Right atrium auricular region (tissue), 2 donors: Measurements from ENCODE around the gene TMEM178A. TPM values are rescaled to one million over a fixed set of nuclear protein-coding genes. Genes with fewer than 3 reads are reported as not detected.

Experiments used
- DNase-seq: peaks from one replicate; pipeline ENCODE4 v3.0.0-alpha.2; 2019; ENCODE audit warnings: low spot score
- H3K27ac ChIP-seq, 2 donors: fragments of 200-600 bp; sonication (generic); 1 replicate in 1 of 2; 2 replicates in 1 of 2; pipeline ENCODE4 v1.5.1; 2016 to 2019
- H3K27me3 ChIP-seq, 2 donors: fragments of 200-600 bp; sonication (generic); one replicate each; pipeline versions ENCODE4 v1.5.1 to v1.6.0; 2017 to 2019
- H3K36me3 ChIP-seq: fragments of 200-600 bp; sonication (generic); one replicate; pipeline ENCODE4 v1.5.1; 2016
- H3K4me1 ChIP-seq, 2 donors: fragments of 200-600 bp; sonication (generic); one replicate each; pipeline versions ENCODE4 v1.5.1 to v1.6.0; 2017 to 2019
- H3K4me3 ChIP-seq, 2 donors: fragments of 200-600 bp; sonication (generic); 1 replicate in 1 of 2; 2 replicates in 1 of 2; pipeline ENCODE4 v1.5.1; 2017 to 2019; ENCODE audit warnings: mild to moderate bottlenecking in 1 of 2, moderate library complexity in 1 of 2
- H3K9me3 ChIP-seq, 2 donors: fragments of 200-600 bp; sonication (generic); one replicate each; pipeline ENCODE4 v1.5.1; 2019
- total RNA-seq, 2 donors: library from RNA; depleted of rRNA; stranded (reverse); fragments of >200 nt; gene quantifications; one replicate each; pipeline ENCODE4 v1.1.0, GENCODE V29; 2016
- TF ChIP-seq, protein P1 (sequence below), 2 donors: fragments of 200-600 bp; sonication (generic); IDR thresholded peaks; one replicate each; pipeline ENCODE4 v1.5.1; 2019; ENCODE audit warnings: antibody characterized with exemption in 2 of 2

Gene TMEM178A
- total RNA-seq, 2 donors from 2014 or later: 2.9 to 4.3 TPM

DNA sequence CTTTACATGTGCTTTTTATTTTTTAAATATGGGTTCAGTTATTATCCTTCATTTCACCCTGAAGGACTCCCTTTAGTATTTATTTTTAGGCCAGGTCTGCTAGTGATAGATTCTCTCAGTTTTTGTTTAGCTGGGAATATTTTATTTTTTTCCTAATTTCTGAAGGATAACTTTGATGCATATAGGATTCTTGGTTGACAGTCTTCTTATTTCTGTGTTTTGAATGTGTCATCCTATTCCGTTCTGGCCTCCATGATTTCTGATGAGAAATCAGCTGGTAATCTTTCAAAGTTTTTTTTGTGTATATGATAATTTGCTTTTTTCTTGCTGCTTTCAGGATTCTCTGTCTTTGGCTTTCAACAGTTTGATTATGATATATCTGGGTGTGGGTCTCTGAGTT, 35.4 kb downstream of the TMEM178A start:
- no peak overlapping the region for H3K4me3 ChIP-seq
- no peak for DNase-seq
- H3K27me3 ChIP-seq: no peaks in the 10 kb centered on the region
- peaks cover 0 to 19% of the 10 kb centered on the region in 2 donors for H3K4me1 ChIP-seq
- peaks cover 5 to 31% of the 10 kb centered on the region in 2 donors for H3K9me3 ChIP-seq
- TF ChIP-seq, protein P1, sequence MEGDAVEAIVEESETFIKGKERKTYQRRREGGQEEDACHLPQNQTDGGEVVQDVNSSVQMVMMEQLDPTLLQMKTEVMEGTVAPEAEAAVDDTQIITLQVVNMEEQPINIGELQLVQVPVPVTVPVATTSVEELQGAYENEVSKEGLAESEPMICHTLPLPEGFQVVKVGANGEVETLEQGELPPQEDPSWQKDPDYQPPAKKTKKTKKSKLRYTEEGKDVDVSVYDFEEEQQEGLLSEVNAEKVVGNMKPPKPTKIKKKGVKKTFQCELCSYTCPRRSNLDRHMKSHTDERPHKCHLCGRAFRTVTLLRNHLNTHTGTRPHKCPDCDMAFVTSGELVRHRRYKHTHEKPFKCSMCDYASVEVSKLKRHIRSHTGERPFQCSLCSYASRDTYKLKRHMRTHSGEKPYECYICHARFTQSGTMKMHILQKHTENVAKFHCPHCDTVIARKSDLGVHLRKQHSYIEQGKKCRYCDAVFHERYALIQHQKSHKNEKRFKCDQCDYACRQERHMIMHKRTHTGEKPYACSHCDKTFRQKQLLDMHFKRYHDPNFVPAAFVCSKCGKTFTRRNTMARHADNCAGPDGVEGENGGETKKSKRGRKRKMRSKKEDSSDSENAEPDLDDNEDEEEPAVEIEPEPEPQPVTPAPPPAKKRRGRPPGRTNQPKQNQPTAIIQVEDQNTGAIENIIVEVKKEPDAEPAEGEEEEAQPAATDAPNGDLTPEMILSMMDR (IDR thresholded peaks at IDR 0.05): no peak
- no peaks in the 10 kb centered on the region for H3K36me3 ChIP-seq
- no peak overlapping the region for H3K27ac ChIP-seq

DNA sequence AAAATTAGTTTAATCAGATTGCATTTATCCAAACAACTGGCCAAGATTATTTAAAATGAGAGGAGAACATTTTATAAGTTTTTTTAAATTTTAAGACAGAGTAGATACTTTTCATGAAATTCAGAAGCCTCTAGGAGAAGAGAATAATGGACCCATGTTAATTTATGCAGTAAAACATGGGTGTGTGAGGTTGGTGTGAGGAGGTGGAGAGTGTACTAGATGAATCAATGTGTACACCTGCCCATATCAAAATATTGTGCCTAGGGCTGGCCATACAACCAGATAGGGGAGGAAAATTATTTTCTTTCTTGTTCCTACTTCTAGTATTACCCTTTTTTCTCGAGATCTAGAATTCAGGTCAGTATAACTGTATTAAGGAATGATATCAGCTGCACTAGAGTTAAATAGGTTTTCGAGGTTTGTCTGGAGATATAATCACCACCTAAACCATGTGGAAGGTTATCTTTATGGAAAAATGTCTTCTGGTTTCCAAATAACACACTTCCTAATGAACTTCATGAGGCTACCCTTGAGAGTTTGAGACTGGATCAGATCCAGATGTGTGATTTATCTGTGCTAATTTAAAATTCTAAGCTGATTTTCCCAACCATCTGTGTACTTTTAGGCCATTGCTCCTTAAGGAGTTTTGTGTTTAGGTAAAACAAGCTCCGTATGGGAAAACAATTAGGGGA, 37.6 kb downstream of the TMEM178A start:
- no peaks in the 10 kb centered on the region for H3K27me3 ChIP-seq
- DNase-seq: no peak
- H3K36me3 ChIP-seq: no peaks in the 10 kb centered on the region
- H3K4me1 ChIP-seq: no peaks in the 10 kb centered on the region
- no peak overlapping the region for H3K27ac ChIP-seq
- TF ChIP-seq, protein P1 (IDR thresholded peaks at IDR 0.05): no peak
- H3K9me3 ChIP-seq: peaks cover 5 to 31% of the 10 kb centered on the region in 2 donors
- no peak overlapping the region for H3K4me3 ChIP-seq

DNA sequence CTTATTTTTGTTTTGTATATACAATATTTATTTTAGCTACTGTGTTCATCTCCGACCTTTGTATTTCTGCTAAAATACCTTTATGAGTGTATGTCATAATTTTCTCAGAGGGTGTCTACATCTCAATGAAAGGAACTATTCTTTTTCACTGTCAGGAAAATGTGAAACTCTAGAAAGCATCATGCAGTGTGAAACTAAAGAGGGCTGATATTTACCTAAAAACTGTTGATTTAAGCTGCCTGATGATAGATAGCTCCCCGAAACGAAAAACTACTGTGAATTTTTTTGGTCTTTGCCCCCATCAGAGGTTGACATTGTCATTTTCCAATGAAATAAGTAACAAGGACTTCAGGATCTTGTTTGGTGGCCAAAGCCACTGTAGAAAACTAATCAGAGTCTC, 38.8 kb downstream of the TMEM178A start:
- peaks cover 5 to 30% of the 10 kb centered on the region in 2 donors for H3K9me3 ChIP-seq
- TF ChIP-seq, protein P1 (IDR thresholded peaks at IDR 0.05): no peak

DNA sequence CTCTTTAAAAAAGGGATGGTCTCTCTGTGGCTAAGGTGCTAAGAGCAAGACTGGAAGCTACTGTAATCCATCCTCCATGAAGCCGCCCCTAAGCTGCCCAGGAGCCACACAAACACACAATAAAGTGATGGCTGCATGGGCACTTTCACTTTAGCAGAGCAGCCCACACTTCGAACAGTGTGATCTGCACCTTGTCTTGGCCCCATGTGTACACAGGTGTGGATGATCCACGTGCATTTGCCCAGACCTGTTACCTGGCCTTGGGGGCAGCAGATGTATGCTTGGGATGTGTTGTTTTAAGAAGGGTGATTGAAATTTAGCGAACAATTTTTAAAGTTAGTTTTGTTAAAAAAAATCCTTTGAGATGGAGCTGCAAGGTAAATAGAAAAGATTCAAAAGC, 39.9 kb downstream of the TMEM178A start:
- Histone ChIP-seq H3K4me1 (no peaks in the 10 kb centered on the region), H3K27ac (no peak overlapping the region), H3K27me3 (no peaks in the 10 kb centered on the region), H3K36me3 (no peaks in the 10 kb centered on the region), H3K4me3 (no peak overlapping the region), H3K9me3 (peaks cover 5 to 19% of the 10 kb centered on the region in 2 donors)
- DNase-seq: no peak
- TF ChIP-seq, protein P1 (IDR thresholded peaks at IDR 0.05): no peak

More for the DNA sequence above, 38.8 kb downstream of the TMEM178A start:
- DNase-seq: no peak
- no peak overlapping the region for H3K27ac ChIP-seq
- no peak overlapping the region for H3K4me3 ChIP-seq
- no peaks in the 10 kb centered on the region for H3K4me1 ChIP-seq
- no peaks in the 10 kb centered on the region for H3K36me3 ChIP-seq
- no peaks in the 10 kb centered on the region for H3K27me3 ChIP-seq

DNA sequence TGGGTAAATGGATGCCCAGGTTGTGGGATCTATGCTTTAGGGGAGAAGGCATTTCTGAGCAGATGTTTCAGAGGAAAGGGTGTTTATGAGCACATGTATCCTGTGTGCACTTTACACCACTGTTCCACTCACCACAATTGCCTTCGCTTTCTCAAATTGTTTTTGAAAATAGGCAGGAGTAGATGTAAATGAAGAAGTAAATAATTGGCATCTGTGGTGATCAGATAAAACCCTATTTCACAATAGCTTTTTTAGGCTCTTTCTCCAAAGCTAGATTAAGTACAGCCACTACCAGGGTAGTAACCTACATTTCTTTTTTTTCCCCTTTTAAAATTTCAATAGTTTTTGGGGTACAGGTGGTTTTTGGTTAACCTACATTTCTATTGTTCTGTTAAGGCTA, 40.6 kb downstream of the TMEM178A start:
- Histone ChIP-seq H3K9me3 (peaks cover 5 to 12% of the 10 kb centered on the region in 2 donors), H3K27ac (no peak overlapping the region), H3K4me1 (no peaks in the 10 kb centered on the region), H3K4me3 (no peak overlapping the region), H3K36me3 (no peaks in the 10 kb centered on the region), H3K27me3 (no peaks in the 10 kb centered on the region)
- no peak for DNase-seq
- TF ChIP-seq, protein P1 (IDR thresholded peaks at IDR 0.05): no peak

DNA sequence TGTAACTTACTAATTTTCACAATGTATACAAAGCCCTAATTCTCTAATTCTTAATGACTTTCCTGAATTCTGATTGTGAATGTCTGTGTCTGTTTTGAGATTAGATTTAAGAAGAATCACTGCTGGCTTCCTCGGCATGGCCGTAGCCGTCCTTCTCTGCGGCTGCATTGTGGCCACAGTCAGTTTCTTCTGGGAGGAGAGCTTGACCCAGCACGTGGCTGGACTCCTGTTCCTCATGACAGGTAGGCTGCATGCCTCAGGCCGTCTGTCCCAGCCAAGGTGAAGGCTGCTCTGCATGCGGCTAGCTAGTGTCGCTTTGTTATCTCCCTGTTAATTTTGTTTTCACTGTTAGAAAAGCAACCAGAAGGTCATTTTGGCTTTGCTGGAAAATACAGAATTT, 41.2 kb downstream of the TMEM178A start:
- Histone ChIP-seq H3K27ac (no peak overlapping the region), H3K36me3 (no peaks in the 10 kb centered on the region), H3K9me3 (peaks cover 4 to 6% of the 10 kb centered on the region in 2 donors), H3K4me3 (no peak overlapping the region), H3K4me1 (no peaks in the 10 kb centered on the region), H3K27me3 (no peaks in the 10 kb centered on the region)
- TF ChIP-seq, protein P1 (IDR thresholded peaks at IDR 0.05): no peak
- no peak for DNase-seq
